Retina (tissue), 1 donor: ENCODE results near the gene RERE.
"Not testable (repeated sequence)": the region's sequence is repeated elsewhere in the genome, so short reads cannot be mapped to it uniquely, and the experiment has no call there.

ENCODE experiments used
- DNase-seq: peaks from one replicate; pipeline ENCODE4 v3.0.0-alpha.2; 2016

The RERE gene

DNA sequence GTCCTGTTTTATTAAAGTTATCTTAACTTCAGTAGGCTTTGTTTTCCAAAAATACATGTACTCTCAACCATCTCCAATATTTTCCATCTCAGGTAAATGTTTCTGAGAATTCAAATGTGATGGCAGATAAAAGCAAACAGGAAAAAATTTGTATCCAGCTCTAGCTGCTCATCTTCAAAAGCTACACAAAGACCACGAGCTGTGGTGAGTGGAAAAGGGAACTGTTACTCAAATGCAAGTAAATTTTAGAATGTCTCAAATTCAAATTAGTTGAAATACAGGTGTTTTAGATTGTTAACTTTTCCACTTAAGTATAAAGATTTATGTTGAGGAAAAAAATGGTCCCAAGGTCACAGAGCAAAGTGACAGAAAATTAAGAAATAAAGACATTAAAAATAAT is 283.5 kb downstream of the RERE start:
- DNase-seq: no peak

DNA sequence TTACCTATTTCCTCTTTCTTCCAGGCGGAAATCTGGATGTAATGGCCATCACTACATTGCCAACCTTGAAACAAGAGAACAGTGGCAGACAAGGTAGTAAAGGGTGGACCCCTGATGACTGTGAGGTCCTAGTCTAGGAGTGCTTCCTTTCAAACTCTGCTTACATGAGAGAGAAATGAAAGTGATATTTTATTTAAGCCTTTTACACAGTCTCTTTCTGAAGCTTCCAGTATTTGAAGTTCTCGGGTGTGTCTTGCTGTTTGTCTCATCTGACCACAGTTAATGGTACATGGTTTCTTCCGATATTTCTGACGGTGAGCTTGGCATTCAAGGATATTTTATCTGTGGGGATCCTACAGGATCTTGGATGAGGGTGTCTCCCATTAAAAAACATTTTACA is 284.3 kb downstream of the RERE start:
- no peak for DNase-seq

DNA sequence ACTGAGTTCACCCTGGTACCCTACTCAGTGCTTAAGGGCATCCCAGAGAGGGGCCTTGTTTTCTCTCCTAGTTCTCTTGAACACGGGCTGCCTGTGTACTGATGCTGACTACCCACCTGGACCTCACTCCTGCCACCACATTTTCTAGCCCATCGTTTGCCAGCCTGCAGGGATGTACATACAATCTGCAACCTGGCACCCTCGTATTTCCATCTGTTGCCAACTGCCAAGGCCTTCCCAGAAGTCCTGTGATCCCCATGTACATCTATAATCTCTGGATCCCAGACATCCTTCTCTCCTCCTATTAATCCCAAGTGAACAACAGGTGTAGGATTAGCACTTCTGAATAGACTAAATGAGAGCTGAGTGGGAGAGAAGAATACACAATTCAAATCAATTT is 287.5 kb downstream of the RERE start:
- no peak for DNase-seq

DNA sequence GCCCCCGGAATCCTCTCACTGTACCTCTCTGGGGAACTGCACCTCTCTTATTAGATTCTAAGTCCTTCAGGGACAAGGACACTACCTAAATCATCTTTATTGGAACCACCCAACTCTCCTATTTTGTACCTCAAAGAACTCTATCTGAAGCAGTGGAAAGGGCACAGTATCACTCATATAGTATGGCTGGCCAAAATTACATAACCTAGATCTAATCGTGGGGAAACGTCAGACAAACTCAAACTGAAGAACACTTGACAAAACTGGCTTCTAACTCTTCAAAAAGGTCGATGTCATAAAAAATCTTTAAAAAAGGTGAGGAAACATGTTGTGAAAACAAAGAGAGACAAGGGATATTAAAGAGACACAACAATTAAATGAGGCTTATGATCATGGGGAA is 289.5 kb downstream of the RERE start:
- DNase-seq: no peak

DNA sequence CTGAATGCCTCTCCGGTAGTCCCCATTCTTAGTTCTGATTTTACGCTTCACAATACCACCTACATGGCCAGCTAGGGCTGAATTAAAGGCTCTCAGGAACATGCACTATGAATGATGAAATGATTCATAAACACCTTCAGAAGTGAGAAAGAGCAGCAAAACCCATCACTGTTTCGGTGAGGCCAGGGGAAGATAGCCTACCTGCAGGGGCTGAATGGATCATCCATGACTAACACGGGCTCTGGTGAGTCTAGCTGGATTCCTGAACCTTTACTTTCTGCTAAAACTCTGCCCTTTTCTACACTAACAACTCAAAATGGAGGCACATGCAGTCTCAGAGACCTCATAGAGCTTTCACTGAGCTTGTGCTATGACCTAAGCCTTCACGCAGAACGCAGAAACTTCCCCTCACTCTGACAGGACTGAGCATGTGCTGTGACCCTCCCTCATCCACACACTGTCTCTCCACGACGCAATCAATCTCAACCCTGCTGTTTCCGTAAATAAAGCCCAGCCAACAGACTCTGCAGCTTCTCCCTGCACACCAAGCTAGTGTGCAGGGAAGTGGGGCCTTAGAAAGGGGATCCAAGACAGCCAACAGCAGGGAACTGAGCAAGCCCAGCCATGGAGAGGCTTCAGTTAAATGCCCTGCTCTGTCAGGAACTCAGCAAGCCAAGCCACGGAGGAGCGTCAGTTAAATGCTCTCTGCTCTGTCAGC is 291.7 kb downstream of the RERE start:
- peak; percentile 88 for DNase-seq

DNA sequence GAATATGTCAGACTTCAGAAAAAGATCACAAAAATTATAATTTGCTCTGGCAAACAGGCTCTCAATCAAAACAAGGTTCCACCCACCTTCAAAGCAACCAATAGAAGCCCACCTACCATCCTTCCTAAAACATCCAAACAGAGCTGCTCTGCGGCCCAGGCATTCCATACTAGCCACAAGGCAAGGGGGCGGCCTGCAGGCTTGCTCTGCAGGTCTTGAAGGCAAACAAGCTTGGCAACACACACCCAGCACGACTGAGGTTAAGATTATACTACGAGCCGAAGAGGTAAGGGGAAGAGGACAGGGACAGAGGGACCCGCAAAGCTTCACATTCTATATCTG is 292.3 kb downstream of the RERE start:
- no peak for DNase-seq

DNA sequence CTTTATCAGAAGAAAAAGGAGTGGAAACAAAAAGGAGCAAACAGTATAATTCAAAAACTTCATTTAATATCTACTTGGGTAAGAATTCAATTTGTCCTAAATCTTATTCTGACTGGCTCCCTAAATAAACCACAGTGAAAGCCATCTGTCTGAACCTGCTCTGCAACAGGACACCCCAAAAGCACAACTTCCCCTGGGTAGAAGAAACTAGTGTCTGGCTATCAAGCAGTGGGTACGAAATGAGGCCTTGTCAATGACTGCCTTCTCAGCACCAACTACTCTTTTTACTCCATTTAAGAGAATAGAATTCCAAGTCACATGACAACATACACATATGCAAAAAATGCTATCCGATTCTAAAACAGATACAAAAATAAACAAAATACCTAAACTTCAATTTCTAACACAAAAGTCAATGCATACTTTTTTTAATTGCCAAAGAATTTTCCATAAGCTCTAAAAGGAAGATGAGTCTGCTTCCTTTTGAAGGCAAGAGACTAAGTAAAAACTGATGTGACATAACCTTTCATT is 292.7 kb downstream of the RERE start:
- no peak for DNase-seq

DNA sequence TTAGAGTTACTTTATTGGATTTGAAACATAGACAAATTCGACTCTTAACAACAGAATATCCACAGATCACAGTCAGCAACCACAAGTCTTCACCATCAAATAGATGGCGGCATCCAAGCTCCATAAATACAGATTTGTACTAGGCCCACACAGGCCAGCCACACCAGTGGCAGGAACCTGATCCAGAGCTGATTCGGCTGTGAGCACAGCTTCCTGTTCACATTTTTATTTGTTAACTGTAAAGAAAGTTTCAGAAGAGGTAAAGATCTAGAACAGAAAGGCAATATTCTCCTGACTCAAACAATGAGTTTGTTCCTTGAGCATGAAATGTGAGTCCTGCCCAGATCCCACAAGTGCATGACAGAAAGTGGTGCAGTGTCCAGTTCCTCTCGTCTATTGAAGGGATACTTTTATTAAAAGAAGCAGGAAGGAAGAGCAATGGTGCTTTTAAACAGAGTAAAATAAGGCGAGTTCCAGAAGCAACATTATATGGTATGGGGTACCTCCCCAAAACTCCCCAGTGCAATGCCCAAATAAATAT is 293.7 kb downstream of the RERE start:
- no peak for DNase-seq

DNA sequence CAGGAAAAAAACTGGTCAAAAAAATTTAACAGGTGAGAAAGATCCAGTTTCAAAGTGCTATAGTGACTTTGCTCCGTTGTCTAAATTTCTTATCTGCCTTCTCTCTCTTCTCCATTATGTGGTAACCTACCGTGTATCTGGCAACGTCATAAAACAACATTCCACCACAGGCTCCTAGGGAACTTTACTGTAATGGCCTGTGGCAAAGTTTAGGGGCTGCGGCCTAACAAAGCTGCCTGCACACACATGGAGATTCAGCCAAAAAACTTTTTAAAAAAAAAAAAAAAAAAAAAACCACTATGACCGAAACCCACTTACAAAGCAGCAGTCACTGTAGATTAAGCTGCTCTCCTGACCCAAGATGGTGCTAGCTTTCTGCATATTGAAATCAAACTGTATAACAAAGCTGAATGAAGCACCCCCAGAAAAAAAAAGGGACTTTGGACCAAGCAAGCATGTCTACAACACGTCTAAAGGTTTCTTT is 296.9 kb downstream of the RERE start:
- no peak for DNase-seq

DNA sequence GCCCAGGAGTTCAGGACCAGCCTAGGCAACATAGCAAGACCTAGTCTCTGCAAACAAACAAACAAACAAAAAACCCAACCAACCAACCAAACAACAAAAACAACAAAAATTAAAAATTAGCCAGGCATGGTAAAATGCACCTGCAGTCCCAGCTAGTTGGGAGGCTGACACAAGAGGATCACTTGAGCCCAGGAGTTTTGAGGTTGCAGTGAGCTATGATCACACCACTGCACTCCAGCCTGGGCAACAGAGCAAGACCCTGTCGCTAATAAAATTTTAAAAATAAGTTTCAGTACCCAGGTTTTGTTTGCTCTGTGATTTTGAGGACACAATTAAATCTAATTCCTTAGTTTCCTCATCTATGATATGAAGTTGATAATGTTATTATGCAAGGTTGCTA is 298.3 kb downstream of the RERE start:
- no peak for DNase-seq

DNA sequence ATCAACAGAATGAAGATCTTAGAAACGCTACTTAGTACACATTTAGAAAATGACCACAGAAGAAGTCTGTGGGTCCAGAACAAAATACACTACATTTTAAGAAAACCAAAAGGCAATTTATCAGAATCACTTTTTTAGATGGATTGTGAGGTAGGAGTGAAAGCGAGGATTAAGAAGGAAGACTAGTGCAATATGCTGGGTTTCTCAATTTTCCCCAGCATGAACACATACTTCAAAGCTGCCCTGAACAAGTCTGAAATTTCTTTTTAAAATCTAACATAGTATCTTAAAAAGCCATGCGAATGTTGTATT is 299.0 kb downstream of the RERE start:
- DNase-seq: no peak

DNA sequence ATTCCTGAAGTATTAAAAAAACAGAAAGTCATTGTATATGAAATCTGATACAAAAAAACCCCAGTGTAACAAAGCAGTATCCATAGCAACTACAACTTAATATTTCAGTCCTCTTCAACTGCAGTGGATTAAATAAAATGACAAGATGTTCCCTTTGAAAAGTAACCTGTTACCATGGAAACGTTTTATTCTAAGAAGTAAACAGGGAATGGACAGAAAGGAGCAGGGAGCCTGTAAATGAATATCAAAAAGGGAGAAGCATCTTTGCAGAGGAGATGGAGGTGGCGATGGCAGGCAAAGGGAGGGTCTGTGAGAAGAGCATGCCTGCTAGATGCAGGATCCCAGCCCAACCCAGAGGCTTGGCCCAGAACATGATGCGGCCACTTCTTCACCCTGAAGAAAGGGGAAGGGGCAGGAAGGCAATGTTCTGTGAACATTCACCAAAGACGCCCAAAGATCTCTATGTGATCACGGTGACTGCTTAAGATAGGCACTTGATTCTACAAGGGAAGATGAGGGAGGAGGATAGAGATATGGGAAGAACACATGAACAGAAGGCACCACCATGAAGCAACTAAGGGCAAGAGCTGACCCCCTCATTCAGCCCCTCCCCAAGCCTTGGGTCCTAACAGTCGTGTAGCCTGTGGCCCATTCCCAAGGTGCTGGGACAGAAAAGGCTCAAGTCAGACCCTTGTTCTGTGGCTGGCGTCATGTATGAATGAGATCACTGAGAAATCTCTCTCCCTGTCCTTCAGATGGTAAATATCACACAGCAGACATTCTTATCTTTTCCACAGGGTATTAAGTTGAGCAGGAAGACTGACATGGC is 299.6 kb downstream of the RERE start:
- peak; percentile 26 for DNase-seq

DNA sequence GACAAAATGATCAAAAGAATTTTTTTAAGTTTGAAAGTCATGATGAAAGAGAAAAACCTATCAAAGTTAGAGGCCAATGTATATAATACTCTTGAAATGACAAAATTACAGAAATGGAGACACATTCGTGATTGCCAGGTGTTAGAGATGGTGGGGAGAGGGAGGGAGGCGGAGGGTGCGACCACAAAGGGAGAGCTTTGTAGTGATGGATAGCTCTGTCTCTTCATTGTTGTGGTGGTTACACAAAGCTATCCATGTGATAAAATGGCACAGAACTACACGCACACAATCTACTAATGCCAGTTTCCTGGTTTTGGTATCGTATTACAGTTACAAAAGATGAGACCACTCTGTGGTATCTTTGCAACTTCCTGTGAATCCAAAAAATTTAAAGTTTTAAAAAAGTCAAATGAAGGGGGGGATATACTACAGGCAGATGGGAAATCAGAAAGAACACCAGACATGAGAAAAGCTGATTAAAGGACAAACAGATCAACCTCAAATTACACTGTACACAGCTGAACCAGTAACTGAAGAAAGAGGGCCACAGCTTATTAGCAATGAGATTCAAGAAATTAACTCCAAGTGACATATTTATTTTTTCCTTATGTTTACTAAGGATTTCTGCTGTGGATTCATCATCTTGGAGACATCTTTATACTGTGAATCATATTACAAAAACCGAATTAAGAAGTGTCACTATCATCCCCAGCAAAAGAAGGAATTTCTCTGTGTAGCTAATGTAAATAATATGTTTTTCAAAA is 300.5 kb downstream of the RERE start:
- peak; percentile 12 for DNase-seq

DNA sequence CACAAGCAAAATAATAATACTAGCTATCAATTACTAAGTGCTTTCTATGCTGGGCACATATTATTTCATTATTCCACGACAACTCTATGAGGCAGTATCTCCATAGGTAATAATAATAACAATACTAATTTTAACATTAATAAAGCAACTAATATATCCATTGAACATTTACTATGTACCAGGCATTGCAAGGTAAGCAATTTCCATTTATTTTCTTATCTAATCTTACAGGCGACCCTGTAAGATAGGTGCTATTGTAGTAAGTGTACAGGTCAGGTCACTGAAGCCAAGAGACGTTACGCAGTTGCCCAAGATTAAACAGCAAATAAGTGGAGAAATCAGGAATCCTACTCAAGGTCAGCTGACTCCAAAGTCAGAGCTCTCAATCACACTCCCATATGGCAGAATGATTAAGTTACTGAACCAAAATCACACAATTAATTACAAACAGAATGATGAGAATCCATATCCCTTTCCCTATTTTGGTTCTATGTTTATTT is 301.1 kb downstream of the RERE start:
- no peak for DNase-seq

DNA sequence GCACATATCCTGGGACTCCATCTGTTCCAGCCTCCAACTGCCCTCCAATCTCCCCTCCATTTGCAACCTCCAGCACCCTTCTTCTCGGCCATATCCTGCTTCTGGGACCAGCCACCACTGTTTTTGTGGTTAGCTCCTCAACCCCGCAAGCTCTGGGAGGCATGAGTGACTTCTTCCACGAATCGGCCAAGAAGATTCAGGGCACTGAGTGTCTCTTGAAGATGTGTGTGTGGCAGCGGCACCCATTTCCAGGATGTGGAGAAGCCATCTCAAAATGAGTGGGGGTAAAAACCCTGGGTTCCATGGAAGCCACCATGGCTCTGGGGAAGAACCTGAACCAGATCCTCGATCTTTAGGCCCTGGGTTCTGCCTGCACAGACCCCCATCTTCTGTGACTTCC is 304.9 kb downstream of the RERE start:
- no peak for DNase-seq

DNA sequence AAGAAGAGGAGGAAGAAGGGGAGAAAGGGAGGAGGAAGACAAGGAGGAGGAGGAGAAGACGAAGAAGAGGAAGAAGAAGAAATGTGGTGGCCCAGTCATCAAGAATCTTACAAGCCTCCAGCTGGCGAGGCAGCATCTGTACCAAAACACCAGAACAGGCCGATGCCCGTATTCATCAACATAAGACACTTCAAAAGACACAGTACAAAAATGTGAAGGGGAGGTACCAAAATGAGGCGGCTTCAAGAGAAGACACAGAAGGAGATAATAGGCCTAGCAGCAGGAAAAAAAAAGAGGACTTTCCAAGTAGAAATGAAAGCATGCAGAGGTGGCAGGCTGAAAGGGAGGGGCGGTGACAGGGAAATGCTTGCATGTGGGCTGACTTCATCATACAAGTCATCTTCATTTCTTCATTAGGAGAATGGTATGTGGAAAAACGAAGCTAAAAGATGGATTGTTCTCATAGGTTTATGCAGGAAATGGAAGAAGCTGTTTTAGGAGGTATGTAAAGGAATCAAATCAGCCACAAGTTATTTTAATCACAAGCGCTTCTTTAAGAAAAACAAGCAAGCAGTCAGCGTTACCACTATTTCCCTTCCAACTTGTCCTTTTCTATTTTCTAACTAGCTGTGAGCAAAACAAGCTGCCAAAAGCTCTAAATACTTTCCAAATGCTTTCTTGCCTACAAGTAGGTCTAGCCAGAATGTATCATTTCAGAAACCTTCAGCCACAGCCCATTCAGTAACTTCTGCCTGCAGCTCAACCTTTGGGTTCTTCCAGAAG is 307.2 kb downstream of the RERE start:
- no peak for DNase-seq

DNA sequence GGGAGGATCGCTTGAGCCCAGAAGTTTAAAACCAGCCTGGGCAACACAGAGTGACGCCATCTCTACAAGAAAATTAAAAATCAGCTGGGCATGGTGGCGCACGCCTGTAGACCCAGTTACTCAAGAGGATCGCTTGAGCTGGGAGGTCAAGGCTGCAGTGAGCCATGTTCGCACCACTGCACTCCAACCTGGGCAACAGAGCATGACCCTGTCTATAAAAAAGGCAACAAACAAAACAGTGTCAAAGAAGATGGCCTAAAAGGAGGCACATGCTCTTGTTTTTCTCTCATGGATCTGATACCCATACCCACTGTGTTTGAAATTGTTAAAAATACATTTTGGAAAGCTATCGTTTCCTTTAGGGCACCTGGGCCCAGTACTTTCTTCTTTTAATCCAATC is 307.9 kb downstream of the RERE start:
- DNase-seq: no peak

DNA sequence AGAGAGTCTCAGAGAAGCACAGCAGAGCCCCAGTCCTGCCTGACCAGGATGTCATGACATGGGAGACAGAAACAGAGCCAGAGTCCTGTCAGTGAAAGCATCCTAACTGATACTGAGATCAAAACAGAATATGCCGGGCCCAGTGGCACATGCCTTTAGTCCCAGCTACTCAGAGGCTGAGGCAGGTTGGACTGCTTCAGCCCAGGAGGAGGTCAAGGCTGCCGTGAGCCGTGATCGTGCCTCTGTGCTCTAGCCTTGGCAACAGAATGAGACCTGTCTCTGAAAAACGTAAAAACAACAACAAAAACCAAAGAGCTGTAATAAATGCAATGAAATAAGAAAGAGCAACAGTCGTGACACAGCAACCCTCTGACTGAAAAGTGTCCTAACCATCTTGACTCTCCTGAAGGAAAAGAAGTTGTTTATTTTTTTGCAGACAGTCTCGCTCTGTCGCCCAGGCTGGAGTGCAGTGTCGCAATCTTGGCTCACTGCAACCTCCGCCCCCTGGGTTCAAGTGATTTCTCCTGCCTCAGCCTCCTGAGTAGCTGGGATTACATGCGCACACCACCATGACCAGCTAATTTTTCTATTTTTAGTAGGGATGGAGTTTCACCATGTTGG is 310.3 kb downstream of the RERE start:
- DNase-seq: no peak

DNA sequence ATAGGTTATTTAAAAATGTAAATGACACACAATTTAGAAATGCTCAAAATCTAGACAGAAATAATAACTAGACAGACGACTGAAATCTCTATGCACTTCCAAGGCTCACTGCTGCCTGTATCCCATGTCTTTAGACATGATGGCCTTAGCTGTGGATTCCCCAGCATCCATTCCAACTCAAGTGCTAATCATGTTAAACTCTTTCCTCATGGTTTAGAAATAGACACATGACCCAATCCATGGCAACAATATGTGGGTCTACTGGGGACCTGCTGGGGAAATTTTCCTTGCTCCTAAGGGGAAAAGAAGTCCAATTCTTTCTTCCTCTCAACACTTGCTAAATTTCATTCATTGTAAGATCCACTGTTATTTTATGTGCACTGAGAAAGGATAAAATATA is 311.0 kb downstream of the RERE start:
- DNase-seq: no peak

DNA sequence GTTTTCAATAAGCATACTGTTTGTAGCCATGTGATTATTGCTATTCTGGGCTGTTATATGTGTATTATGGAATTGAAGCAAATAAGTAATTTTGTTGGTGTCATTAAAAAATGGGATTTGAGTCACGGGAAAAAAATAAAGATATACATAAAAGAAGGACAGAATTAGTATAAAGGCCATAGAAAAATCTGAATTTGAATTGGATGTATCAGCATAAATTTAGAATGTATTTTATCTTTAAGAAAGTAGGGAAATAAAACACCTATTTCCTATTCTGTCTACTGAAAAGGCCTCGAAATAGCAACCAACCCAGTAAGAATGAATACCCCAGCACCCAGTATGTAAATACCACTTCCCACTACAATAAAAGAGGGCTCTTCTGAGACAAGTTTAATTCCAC is 313.6 kb downstream of the RERE start:
- no peak for DNase-seq

DNA sequence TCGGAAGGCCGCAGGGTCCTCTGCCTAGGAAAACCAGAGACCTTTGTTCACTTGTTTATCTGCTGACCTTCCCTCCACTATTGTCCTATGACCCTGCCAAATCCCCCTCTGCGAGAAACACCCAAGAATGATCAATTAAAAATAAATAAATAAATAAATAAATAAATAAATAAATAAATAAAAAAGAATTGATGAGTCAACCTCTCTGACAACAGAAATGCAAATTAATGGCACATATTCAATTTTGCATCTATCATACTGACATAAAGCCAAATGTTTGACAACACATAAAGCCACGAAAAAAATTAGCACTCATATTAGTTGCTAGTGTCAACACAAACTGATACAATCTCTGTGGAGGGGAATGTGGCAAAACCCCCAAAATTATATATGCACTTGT is 314.5 kb downstream of the RERE start:
- not testable (repeated sequence) for DNase-seq
